ENCODE data around the gene CTNNBL1.
"Not testable (repeated sequence)": the region's sequence is repeated elsewhere in the genome, so short reads cannot be mapped to it uniquely, and the experiment has no call there.

CTNNBL1 gene

GRCh38 chr20:37677969-37678861 is 15.6 kb upstream of the CTNNBL1 start:
- no peak for DNase-seq (ENCODE audit: low spot score)

- DNase-seq (ENCODE audit: low spot score) = not testable (repeated sequence)
Observed at GRCh38 chr20:37679751-37680150, 14.1 kb upstream of the CTNNBL1 start.

GRCh38 chr20:37680420-37680819 is 13.4 kb upstream of the CTNNBL1 start:
- no peak for DNase-seq (ENCODE audit: low spot score)

GRCh38 chr20:37681384-37682112 is 12.3 kb upstream of the CTNNBL1 start:
- no peak for DNase-seq (ENCODE audit: low spot score)

GRCh38 chr20:37683146-37683545 is 10.7 kb upstream of the CTNNBL1 start:
- DNase-seq (ENCODE audit: low spot score) = not testable (repeated sequence)

- no peak for DNase-seq (ENCODE audit: low spot score)
Observed at GRCh38 chr20:37686762-37687477, 6.9 kb upstream of the CTNNBL1 start.

DNA sequence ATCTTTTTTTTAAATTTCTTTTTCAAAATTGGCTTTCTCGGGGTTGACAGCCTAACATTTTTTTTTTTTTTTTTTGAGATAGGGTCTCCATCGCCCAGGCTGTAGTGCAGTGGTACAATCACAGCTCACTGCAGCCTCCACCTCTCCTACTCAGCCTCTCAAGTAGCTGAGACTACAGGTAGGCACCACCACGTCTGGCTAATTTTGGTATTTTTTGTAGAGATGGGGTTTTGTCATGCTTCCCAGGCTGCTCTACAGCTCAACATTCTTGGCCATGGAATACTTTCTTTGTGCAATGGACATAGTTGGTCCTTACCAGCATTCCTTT is 6.4 kb upstream of the CTNNBL1 start:
- no peak for DNase-seq (ENCODE audit: low spot score)

DNA sequence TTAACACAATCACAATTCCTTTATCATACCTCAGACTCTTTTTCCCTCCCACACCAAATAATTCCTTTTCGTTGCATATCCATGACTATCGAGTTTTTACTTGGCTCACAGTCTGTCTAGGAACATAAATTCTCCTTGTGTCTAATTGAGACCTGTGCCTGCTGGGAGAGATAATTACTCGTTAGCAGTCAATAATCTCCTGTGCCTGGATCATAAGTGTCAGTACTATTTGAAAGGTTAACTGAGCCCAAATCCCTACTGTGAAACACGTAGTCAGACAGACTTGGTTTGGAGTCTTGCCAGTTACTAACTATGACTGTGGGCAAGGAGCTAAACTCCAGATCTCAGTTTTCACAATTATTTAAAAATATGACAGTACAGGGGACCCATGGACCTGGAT is 5.7 kb upstream of the CTNNBL1 start:
- no peak for DNase-seq (ENCODE audit: low spot score)

DNA sequence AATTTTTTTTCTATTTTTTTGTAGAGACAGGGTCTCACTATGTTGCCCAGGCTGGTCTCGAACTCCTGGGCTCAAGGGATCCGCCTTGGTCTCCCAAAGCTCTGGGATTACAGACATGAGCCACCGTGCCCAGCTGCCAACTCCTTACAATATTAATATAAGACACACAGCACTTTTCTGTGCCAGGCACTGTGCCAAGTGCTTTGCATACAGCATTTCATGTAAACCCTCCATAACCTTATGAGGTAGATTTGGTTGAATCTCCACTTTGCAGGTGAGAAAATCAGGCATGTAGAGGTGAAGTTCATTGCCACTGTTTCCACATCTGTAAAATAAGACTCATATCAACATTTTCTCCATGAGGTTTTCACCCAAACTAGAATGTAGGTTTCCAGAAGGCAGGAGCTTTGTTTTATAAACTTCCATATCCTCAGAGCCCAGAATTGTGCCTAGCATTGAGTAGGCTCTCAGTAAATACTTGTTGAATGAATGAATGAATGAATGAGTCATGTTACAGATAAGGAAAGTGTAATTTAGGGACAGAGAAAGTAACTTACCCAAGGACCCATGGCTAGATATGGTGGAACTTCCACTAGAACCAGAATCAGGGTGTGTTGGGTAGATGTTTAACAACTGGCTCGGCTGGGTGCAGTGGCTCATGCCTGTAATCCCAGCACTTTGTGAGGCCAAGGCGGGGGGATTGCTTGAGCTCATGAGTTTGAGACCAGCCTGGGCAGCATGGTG is 3.0 kb upstream of the CTNNBL1 start:
- no peak for DNase-seq (ENCODE audit: low spot score)

GRCh38 chr20:37692459-37693166 is 1.2 kb upstream of the CTNNBL1 start:
- DNase-seq (ENCODE audit: low spot score) = no peak

DNA sequence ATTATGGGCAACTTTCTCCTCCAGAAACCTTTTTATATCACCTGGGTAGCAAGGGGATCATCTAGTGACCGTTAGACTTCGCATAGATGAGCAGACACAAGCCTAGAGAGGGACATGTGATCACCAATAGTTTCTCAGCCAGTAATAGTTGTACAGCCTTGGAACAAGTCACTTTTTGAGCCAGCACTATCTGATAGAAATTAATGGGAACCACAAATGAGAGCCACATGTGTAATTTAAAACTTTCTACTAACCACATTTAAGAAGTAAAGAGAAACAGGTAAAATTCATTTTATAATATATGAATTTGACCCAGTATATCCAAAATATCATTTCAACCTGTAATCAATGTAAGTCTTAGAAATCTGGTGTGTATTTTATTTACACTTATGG is 592 bp upstream of the CTNNBL1 start:
- no peak for DNase-seq (ENCODE audit: low spot score)

GRCh38 chr20:37695684-37696342 is 2.0 kb downstream of the CTNNBL1 start:
- DNase-seq (ENCODE audit: low spot score) = no peak

DNA sequence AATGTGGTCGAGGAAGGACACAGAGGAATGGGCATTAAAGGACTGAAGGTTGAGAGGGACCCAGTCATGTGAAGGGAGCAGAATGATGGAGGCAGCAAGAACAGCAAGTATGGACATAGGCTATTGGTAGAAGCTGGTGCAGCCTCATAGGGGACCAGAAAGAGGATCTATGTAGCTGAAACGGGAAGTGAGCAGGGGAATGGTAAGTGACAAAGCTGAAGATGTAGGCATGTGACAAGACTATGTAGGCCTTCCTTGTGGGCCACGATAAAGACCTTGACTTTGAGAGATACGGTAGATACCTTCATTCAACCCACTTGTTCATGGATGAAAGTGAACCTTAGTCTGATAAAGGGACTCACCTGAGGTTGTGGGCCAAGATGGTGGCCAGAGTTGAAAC is 3.5 kb downstream of the CTNNBL1 start:
- no peak for DNase-seq (ENCODE audit: low spot score)

DNA sequence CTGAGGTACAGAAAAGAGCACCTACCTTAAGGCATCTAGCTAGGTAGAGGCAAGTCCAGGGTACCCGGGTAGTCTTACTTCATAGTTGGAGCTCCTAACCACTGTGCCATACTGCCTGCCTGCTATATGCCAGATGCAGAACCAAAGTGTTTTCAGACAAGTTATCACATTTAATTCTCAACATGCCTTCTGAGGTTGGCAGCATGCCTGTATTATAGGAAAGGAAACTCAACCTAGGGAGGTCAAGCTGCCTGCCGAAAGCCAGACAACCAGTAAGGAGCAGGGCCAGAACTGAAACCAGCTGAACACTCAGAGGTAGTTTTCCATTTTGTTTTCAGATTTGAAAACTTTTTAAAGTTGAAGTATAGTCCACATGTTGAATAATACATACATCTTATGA is 5.4 kb downstream of the CTNNBL1 start:
- DNase-seq (ENCODE audit: low spot score) = no peak

DNA sequence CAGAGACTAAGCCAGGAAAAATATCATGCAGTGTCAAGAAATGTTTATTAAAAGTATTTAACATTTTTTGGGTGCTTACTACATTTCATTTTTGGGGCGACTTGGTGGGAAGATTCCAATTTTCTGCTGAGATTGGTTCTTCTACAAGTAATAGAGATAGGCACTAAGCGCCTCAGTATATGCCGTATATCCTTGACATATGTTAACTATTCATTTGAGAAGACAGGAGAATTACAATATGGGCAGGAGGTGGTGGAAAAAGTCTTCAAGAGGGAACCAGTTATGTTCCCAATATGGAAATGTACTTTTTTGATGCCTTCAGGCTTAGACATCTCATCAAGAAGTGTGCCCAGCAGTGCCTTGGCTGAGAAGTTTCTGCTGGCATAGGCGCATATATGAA is 6.5 kb downstream of the CTNNBL1 start:
- no peak for DNase-seq (ENCODE audit: low spot score)

GRCh38 chr20:37701676-37702075 is 7.8 kb downstream of the CTNNBL1 start:
- DNase-seq (ENCODE audit: low spot score) = not testable (repeated sequence)

DNA sequence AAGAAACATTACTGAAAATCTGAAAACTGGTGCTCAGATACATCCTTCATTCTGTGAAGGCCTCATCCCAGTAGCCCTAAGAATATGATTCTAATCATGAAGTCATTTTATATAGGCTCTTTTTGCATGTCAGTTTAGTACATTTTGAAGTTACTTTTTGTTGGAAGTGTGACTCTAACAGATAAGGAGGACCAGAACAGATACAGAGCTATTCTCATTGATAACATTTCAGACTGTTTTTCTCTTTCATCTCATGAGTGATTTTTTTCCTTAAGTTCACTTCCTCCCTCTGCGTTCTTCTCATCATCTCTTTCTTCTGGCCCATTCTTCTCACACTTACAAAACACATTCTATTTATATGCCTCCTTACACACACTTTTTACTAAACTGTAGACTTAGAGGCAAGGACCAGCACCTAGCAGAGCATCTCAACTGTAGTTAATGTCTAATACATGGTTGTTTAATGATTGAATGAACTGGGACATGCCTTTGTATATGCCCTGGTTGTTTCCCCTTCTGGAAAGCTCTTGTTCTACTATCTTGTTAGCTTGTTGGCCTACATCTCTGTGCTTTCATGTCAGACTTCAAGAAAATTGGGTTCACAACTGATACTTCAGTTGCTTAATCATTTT is 8.7 kb downstream of the CTNNBL1 start:
- DNase-seq (ENCODE audit: low spot score) = no peak

GRCh38 chr20:37703035-37703845 is 9.4 kb downstream of the CTNNBL1 start:
- DNase-seq (ENCODE audit: low spot score) = no peak

- no peak for DNase-seq (ENCODE audit: low spot score)
Observed at GRCh38 chr20:37704955-37705354, 11.1 kb downstream of the CTNNBL1 start.

- no peak for DNase-seq (ENCODE audit: low spot score)
Observed at GRCh38 chr20:37706298-37706697, 12.5 kb downstream of the CTNNBL1 start.

All from LoVo (cell line).